ENCODE data around the gene PALM. TPM values are rescaled to one million over a fixed set of nuclear protein-coding genes. Genes with fewer than 3 reads are reported as not detected.

The PALM gene
- total RNA-seq, 2 donors from 2014 or later: 3.9 to 13.5 TPM

DNA sequence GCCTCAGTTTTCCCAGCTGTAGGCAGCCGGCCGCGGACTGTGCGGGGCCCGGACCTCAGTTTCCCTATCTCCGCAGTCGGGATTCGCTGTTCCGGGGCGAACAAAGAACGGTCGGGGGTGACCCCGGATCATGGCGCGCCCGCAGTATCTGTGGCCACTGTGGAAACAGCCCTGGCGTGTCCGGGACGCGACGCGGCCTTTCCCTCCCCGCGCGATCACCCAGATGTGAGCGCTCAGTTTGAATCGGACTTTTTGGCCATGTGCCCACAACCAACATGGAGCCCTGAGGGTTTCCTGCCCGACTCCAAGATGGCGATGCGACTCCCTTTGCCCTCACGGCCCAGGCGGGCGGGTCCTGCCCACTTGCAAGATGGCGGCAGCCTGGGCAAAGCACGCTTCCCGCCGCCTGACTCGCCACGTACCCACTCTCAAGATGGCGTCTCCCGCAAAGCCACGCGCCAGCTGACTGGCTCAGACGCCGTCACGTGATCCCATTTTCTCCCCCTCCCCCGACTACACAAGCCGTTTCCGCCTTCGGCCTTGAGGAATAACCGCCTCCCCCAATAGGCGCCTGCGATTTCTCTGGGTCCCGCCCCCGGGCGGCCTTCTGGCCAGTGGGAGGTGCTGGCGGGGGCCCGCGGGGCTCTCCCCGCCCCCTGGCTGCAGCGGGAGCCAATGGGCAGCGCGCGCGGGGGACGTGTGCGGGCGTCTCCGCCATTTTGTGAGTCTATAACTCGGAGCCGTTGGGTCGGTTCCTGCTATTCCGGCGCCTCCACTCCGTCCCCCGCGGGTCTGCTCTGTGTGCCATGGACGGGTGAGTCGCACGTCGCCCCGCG, 88.2 kb downstream of the PALM start, which contains the start of gene PTBP1:
Gene PTBP1 (plus strand): TSS at position 761 of the 836 bp plus-strand sequence. CDS start 46 bp downstream, at position 807.
- peak within 1 kb of the TSS; percentile 92 to 97 for H3K9ac ChIP-seq (ENCODE audit: low read depth in 2 of 2, low read length in 2 of 2)
- peak within 1 kb of the TSS; percentile 79 for H3K4me3 ChIP-seq
- DNase-seq: peak; percentile 100
- H3K4me1 ChIP-seq: peaks cover 28% of the 10 kb centered on the region
- H3K9me3 ChIP-seq: no peaks in the 10 kb centered on the region
- intact Hi-C loops (cut with DNase I): no loop called here
- TF ChIP-seq, protein P1, sequence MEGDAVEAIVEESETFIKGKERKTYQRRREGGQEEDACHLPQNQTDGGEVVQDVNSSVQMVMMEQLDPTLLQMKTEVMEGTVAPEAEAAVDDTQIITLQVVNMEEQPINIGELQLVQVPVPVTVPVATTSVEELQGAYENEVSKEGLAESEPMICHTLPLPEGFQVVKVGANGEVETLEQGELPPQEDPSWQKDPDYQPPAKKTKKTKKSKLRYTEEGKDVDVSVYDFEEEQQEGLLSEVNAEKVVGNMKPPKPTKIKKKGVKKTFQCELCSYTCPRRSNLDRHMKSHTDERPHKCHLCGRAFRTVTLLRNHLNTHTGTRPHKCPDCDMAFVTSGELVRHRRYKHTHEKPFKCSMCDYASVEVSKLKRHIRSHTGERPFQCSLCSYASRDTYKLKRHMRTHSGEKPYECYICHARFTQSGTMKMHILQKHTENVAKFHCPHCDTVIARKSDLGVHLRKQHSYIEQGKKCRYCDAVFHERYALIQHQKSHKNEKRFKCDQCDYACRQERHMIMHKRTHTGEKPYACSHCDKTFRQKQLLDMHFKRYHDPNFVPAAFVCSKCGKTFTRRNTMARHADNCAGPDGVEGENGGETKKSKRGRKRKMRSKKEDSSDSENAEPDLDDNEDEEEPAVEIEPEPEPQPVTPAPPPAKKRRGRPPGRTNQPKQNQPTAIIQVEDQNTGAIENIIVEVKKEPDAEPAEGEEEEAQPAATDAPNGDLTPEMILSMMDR (IDR thresholded peaks at IDR 0.05): no peak
- peaks cover 3% of the 10 kb centered on the region for H3K36me3 ChIP-seq
- peak within 1 kb of the TSS; percentile 96 for H3K27ac ChIP-seq
- no peaks in the 10 kb centered on the region for H3K27me3 ChIP-seq

Other genes with a start within 250 kb of the PALM start
- gene SHC2, start 247.9 kb upstream of the PALM start, total RNA-seq: 1 to 10 TPM; 2.7 to 9.5 TPM
- 1 to 10 TPM; 4.5 to 7.3 TPM for gene MADCAM1, start 212.4 kb upstream of the PALM start, total RNA-seq
- gene TPGS1, start 201.4 kb upstream of the PALM start, total RNA-seq: 10 to 100 TPM; 13.3 to 14.4 TPM
- 10 to 100 TPM; 60.7 to 93.4 TPM for gene CDC34, start 177.2 kb upstream of the PALM start, total RNA-seq
- gene GZMM, start 164.9 kb upstream of the PALM start, total RNA-seq: 1 to 10 TPM in 1 of 2 donors, under 1 TPM in 1; 0.61 to 1.0 TPM
- 1,000 to 10,000 TPM in 1 of 2 donors, 100 to 1,000 TPM in 1; 920 to 1,084 TPM for gene BSG, start 136.3 kb upstream of the PALM start, total RNA-seq
- under 1 TPM; 0.17 to 0.40 TPM for gene HCN2, start 119.1 kb upstream of the PALM start, total RNA-seq
- 10 to 100 TPM; 50.2 to 77.3 TPM for gene POLRMT, start 75.4 kb upstream of the PALM start, total RNA-seq
- not detected for gene FGF22, start 69.1 kb upstream of the PALM start, total RNA-seq
- gene RNF126, start 45.7 kb upstream of the PALM start, total RNA-seq: 10 to 100 TPM; 54.6 to 74.7 TPM
- gene FSTL3, start 32.5 kb upstream of the PALM start, total RNA-seq: 10 to 100 TPM in 1 of 2 donors, 1 to 10 TPM in 1; 4.5 to 10.1 TPM
- gene PRSS57, start 13.5 kb upstream of the PALM start, total RNA-seq: not detected
- gene MISP, start 42.2 kb downstream of the PALM start, total RNA-seq: 100 to 1,000 TPM; 285 to 320 TPM
- 100 to 1,000 TPM; 284 to 457 TPM for gene PTBP1, start 88.5 kb downstream of the PALM start, total RNA-seq
- under 1 TPM in 1 of 2 donors, not detected in 1; 0.22 TPM for gene PLPPR3, start 113.0 kb downstream of the PALM start, total RNA-seq
- gene AZU1, start 118.9 kb downstream of the PALM start, total RNA-seq: under 1 TPM in 1 of 2 donors, not detected in 1; 0.27 TPM
- not detected for gene PRTN3, start 132.1 kb downstream of the PALM start, total RNA-seq
- not detected for gene ELANE, start 143.4 kb downstream of the PALM start, total RNA-seq
- gene CFD, start 150.7 kb downstream of the PALM start, total RNA-seq: 10 to 100 TPM; 42.2 to 55.3 TPM
- gene MED16, start 184.3 kb downstream of the PALM start, total RNA-seq: 10 to 100 TPM; 73.3 to 83.2 TPM
- not detected for gene RNU6-9, start 184.5 kb downstream of the PALM start, total RNA-seq
- gene R3HDM4, start 204.3 kb downstream of the PALM start, total RNA-seq: 10 to 100 TPM; 54.5 to 55.6 TPM
- gene KISS1R, start 208.4 kb downstream of the PALM start, total RNA-seq: under 1 TPM in 1 of 2 donors, not detected in 1; 0.21 TPM
- gene ARID3A, start 217.1 kb downstream of the PALM start, total RNA-seq: 10 to 100 TPM in 1 of 2 donors, 1 to 10 TPM in 1; 8.7 to 13.0 TPM

Data from colonic mucosa (tissue), 4 donors.